LNCAP (cell line): ENCODE data around the gene KSR1.

Experiments
- CTCF ChIP-seq: fragments of 450-650 bp; IDR thresholded peaks from 2 replicates; pipeline ENCODE4 v1.5.1; 2017; ENCODE audit warnings: mild to moderate bottlenecking

Gene KSR1

GRCh38 chr17:27670791-27671590 is 214.7 kb downstream of the KSR1 start:
- no peak for TF ChIP-seq CTCF

GRCh38 chr17:27671591-27671910 is 215.3 kb downstream of the KSR1 start:
- no peak for TF ChIP-seq CTCF

GRCh38 chr17:27674335-27674734 is 218.1 kb downstream of the KSR1 start:
- no peak for TF ChIP-seq CTCF
